GM10266 (cell line): ENCODE measurements around the gene NFASC.

Experiments
- DNase-seq: peaks from one replicate; pipeline ENCODE4 v3.0.0; 2012; ENCODE audit errors: extremely low spot score
- TF ChIP-seq, protein P1 (sequence below): IDR thresholded peaks from 2 replicates; pipeline ENCODE4 v1.5.1; 2012; ENCODE audit warnings: mild to moderate bottlenecking, low read depth; ENCODE audit not compliant: control insufficient read depth, insufficient read depth; ENCODE audit errors: missing control alignments

Gene NFASC

DNA sequence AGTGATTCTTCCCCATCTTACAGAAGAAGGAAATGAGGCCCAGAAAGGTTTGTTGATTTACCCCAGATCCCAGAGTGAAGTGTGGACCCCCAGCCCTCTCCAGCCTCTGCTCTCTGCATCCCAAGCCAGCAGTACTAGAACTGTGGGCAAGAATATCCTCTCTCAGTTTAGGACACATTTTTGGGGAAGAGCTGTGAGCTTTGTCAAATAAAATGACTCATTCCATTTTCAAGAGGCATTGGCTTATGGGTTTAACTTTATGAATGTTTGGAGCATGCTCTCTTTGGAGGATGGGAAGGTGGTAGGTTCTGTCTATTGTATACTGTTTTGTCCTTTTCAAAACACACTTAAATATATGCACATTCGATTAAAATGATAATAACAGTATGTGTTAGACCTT is 101.8 kb downstream of the NFASC start:
- TF ChIP-seq, protein P1, sequence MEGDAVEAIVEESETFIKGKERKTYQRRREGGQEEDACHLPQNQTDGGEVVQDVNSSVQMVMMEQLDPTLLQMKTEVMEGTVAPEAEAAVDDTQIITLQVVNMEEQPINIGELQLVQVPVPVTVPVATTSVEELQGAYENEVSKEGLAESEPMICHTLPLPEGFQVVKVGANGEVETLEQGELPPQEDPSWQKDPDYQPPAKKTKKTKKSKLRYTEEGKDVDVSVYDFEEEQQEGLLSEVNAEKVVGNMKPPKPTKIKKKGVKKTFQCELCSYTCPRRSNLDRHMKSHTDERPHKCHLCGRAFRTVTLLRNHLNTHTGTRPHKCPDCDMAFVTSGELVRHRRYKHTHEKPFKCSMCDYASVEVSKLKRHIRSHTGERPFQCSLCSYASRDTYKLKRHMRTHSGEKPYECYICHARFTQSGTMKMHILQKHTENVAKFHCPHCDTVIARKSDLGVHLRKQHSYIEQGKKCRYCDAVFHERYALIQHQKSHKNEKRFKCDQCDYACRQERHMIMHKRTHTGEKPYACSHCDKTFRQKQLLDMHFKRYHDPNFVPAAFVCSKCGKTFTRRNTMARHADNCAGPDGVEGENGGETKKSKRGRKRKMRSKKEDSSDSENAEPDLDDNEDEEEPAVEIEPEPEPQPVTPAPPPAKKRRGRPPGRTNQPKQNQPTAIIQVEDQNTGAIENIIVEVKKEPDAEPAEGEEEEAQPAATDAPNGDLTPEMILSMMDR: no peak
- DNase-seq: no peak

DNA sequence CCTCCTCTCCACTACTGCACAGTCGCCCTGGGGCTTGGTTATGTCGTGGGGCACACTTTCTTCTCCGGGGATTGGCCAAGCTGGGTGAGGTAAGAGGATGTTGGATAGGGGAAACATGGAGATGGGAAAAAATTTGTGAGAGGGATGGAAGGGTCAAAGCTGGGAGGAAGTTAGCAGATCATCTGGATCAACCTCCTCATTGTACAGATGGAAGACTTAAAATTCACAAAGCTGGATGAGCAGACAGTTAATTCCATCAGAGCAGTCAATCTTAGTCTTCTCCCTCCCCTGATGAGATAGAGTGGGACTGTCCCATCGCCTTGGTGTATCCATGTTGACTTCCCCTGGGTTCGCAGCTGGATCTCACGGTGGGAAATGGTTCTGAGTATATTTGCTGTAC is 102.8 kb downstream of the NFASC start:
- DNase-seq: no peak
- TF ChIP-seq, protein P1: no peak

DNA sequence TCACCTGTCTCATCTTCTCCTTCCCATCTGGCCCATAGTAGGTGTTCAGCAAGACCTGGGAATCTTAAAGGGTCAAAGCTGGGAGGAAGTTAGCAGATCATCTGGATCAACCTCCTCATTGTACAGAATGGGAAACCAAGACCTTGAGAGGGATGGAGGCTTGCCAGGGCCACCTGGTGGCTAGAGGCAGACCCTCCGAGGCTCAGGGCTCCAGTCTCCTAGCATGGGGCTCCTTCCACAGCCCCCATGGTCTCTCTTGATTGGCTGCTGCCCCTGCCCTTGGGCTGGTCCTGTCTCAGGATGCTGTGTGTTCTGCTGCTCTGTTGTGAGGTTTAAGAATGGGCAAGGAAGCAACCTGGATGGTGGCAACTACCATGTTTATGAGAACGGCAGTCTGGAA is 103.7 kb downstream of the NFASC start:
- TF ChIP-seq, protein P1: no peak
- DNase-seq: no peak

DNA sequence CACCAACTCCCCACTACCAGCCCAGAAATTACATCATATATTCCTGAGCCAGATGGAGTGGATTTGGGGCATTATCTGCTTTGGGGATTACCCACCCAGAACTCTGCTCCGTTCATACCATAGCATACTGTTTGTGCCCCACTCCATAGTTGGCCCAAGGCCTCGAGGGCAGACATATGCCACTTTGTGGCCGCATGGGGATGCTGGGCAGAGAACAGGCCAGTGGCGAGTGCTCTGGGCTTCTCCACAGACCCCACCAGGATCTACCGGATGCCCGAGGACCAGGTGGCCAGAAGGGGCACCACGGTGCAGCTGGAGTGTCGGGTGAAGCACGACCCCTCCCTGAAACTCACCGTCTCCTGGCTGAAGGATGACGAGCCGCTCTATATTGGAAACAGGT is 104.4 kb downstream of the NFASC start:
- DNase-seq: no peak
- TF ChIP-seq, protein P1: no peak

DNA sequence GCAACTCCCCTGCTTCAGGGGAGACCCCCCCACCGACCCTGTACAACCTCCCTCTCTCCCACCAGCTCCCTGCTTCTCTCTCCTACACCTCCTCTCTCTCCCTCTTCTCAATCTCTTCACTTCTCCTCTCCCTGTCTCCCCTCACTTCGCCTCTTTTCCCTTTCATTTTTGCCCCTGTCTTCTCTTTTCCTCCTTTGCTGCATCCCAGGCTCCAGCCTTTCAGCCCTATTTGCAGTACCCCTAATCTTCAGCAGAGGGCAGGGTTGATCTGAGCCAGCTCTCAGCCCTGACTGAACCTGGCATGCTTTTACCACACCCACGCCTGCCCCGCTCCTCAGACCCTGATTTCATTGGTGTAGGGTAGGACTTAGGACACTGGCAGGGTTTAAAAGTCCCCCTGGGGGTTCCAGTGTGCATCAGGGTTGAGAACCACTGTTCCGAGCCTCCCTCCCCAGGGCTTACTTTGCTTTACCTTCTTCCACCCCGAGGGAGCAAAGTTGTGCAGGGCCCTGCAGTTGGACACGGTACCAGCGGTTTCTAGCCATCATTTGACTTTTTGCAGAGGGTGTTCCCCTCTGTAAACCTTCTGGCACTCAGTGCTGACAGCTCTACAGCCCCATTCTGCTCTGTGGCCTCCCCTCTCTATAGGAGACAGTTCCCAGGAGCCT is 105.0 kb downstream of the NFASC start:
- TF ChIP-seq, protein P1: peak; percentile 83
- peak; percentile 77 for DNase-seq

DNA sequence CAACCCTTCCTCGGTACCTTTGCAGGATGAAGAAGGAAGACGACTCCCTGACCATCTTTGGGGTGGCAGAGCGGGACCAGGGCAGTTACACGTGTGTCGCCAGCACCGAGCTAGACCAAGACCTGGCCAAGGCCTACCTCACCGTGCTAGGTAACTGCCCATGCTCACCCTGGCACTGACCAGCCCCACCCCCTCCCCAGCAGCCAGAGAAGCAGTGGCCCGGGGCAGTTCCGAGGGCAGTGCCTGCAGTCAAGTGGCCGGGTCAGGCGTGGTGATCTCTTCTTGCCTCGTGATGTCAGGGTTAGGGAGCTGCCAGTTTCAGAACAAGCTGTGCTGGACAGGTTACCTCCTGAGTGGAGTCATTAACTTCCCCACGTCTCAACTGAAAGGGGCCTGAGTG is 106.0 kb downstream of the NFASC start:
- TF ChIP-seq, protein P1: no peak
- DNase-seq: no peak

DNA sequence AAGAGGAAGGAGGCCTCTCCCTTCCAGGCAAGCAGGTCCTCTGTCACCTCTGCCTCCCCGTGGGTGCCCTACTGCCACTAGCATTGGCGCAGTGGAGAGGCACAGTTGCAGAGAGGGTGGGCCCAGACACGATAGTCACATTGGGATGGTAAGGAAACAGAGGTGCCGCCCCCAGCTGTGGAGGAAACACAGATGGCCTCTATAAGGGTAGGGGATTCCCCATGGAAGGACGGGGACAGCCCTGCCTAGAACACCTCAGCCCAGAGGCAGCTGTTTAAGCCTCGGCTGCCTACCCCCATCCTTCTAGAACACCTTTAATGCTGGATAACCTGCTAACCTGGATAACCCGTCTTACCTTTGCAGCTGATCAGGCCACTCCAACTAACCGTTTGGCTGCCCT is 106.7 kb downstream of the NFASC start:
- TF ChIP-seq, protein P1: no peak
- DNase-seq: peak; percentile 50
